ENCODE measurements around the gene ZNF793. TPM values are rescaled to one million over a fixed set of nuclear protein-coding genes. Genes with fewer than 3 reads are reported as not detected.

The ZNF793 gene
- total and polyA plus RNA-seq, 9 of the 15 experiments (the other 6 are each of a cell fraction or from before 2014, with no cell fraction given) = 0.02 to 0.04 (median 0.03) TPM; not detected in 6

- TF ChIP-seq MYC (IDR thresholded peaks at IDR 0.05; ENCODE audit: low read depth, low read length) (no peak), MYC (CRISPR knock-in tag; IDR thresholded peaks at IDR 0.05; ENCODE audit: borderline replicate concordance, low read depth) (no peak), ZNF140 (CRISPR knock-in tag; IDR thresholded peaks at IDR 0.05) (no peak), RBBP5 (IDR thresholded peaks at IDR 0.05; ENCODE audit: borderline replicate concordance, insufficient read depth, low read length, poor library complexity, severe bottlenecking) (peak; percentile 31), CREM (IDR thresholded peaks at IDR 0.05; ENCODE audit: low read depth) (peak; percentile 96), POLR3G (IDR thresholded peaks at IDR 0.05; ENCODE audit: extremely low read depth, insufficient read length, insufficient replicate concordance) (no peak), SOX6 (IDR thresholded peaks at IDR 0.05) (0 out of 2 replicates have a peak, but pooled peaks have one; percentile 25), MEIS2 (IDR thresholded peaks at IDR 0.05; ENCODE audit: partially characterized antibody) (peak; percentile 42), GATA2 (CRISPR knock-in tag; IDR thresholded peaks at IDR 0.05) (no peak), L3MBTL2 (IDR thresholded peaks at IDR 0.05) (peak; percentile 39; the same call in 1 of the 2 replicates), SRSF1 (IDR thresholded peaks at IDR 0.05; ENCODE audit: low read depth, low read length) (no peak), ZBTB12 (CRISPR knock-in tag; IDR thresholded peaks at IDR 0.05) (peak; percentile 91), POLR2G (IDR thresholded peaks at IDR 0.05; ENCODE audit: low read depth, low read length) (peak; percentile 64), HCFC1 (IDR thresholded peaks at IDR 0.05; ENCODE audit: low read depth, low read length) (peak; percentile 63), PTTG1 (tag; IDR thresholded peaks at IDR 0.05; ENCODE audit: low read depth) (no peak), XRCC5 (IDR thresholded peaks at IDR 0.05; ENCODE audit: low read depth, low read length) (no peak), CEBPB (tag; IDR thresholded peaks at IDR 0.05) (no peak)
Observed at GRCh38 chr19:37551129-37551993, 44.6 kb downstream of the ZNF793 start (continued).

All from K562 (cell line).